Measurements from ENCODE around the gene ATF6. TPM values are rescaled to one million over a fixed set of nuclear protein-coding genes. Genes with fewer than 3 reads are reported as not detected.
A peak's percentile ranks its signal among the peaks of the same experiment; 100 is the strongest.
"Not testable (repeated sequence)": the region's sequence is repeated elsewhere in the genome, so short reads cannot be mapped to it uniquely, and the experiment has no call there.

ATF6 gene
- total RNA-seq, 1 donor from 2014 or later, result 38.6 TPM

- no peak for DNase-seq (ENCODE audit: low read depth)
Measured at GRCh38 chr1:161721738-161722343, 44.3 kb upstream of the ATF6 start.

DNA sequence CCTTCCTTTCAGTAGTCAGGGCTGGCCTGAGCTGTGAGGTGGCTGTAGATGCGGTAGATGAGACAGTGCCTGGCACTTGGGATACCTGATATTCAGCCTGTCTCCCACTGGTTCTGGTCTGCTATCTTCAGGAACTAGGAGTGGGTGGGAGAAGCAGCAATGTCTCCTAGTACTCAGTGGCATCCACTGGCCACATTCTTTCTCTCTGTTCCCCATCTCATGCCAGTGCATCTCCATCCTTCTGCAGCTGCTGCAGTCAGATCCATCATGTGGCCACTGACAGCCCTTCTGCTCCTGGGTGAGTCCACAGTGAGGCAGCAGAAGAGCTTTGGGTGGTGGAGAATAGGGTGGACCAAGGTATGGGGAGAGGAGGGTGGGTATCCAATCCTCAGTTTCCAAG lies 43.7 kb upstream of the ATF6 start:
- Histone ChIP-seq H3K4me3 (ENCODE audit: low read depth, low read length) (no peak overlapping the region), H3K27me3 (ENCODE audit: control insufficient read depth, insufficient read depth, low read length) (no peaks in the 10 kb centered on the region), H3K36me3 (ENCODE audit: control insufficient read depth, insufficient read depth, low read length) (no peaks in the 10 kb centered on the region)
- TF ChIP-seq CTCF (IDR thresholded peaks at IDR 0.05; ENCODE audit: insufficient read depth, low read length, poor library complexity, severe bottlenecking), result no peak
- no peak for DNase-seq (ENCODE audit: low read depth)

More at GRCh38 chr1:161721738-161722343, 44.3 kb upstream of the ATF6 start:
- Histone ChIP-seq H3K36me3 (ENCODE audit: control insufficient read depth, insufficient read depth, low read length) (no peaks in the 10 kb centered on the region), H3K4me3 (ENCODE audit: low read depth, low read length) (no peak overlapping the region), H3K27me3 (ENCODE audit: control insufficient read depth, insufficient read depth, low read length) (no peaks in the 10 kb centered on the region)
- no peak for TF ChIP-seq CTCF (IDR thresholded peaks at IDR 0.05; ENCODE audit: insufficient read depth, low read length, poor library complexity, severe bottlenecking)

DNA sequence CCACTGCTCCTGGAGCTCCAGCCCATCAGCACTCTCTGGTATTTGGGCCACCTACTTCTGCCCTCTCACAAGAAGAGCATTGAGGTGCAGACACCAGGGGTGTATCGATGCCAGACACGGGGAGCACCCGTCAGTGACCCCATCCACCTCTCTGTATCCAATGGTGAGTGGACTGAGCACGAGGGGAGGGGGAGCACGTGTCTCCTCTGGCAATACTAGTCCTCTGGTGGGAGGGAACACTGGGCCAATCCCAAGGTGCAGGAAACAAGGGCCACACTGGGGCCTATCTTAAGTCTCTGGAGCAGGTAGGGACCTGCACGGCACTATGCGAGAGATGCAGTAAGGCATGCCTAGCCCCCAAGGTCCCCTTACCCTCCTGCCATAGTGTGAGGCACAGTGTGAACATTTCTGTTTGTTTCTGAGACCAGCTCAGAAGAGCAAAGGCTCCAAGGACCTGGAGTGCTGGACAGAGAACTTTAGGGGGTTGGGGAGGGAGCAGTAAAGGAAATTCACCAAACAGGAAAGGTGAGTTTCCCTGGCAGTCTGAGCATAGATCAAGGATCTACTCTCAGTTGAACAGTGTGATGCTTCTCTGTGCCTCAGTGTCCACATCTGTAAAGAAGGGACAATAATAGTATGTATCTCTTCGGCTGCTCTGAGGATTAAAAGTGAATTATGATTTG lies 42.5 kb upstream of the ATF6 start:
- Histone ChIP-seq H3K4me3 (ENCODE audit: low read depth, low read length) (no peak overlapping the region), H3K27me3 (ENCODE audit: control insufficient read depth, insufficient read depth, low read length) (no peaks in the 10 kb centered on the region), H3K36me3 (ENCODE audit: control insufficient read depth, insufficient read depth, low read length) (no peaks in the 10 kb centered on the region)
- no peak for TF ChIP-seq CTCF (IDR thresholded peaks at IDR 0.05; ENCODE audit: insufficient read depth, low read length, poor library complexity, severe bottlenecking)
- no peak for DNase-seq (ENCODE audit: low read depth)

DNA sequence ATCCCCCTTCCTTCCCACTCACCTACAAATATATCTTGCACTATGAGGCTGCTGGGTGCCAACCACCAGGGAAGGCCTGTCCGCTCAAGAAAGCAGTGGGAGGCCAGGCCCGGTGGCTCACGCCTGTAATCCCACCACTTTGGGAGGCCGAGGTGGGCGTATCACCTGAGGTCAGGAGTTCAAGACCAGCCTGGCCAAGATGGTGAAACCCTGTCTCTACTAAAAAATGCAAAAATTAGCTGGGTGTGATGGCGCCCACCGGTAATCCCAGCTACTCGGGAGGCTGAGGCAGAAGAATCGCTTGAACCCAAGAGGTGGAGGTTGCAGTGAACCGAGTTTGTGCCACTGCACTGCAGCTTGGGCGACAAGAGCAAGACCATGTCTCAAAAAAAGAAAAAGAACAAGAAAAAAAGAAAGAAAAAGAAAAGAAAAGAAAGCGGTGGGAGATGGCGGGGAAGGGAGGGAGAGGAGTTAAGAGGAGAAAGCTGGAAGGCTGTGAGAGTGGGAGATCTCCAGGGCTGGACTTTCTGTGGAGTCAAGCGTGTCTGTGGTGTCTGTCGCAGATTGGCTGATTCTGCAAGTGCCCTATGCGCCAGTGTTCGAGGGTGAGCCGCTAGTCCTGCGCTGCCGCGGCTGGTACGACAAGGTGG lies 40.7 kb upstream of the ATF6 start:
- H3K27me3 ChIP-seq (ENCODE audit: control insufficient read depth, insufficient read depth, low read length); DNase-seq (ENCODE audit: low read depth); H3K36me3 ChIP-seq (ENCODE audit: control insufficient read depth, insufficient read depth, low read length): not testable (repeated sequence)
- peak overlapping the region; percentile 83 for H3K4me3 ChIP-seq (ENCODE audit: low read depth, low read length)

DNA sequence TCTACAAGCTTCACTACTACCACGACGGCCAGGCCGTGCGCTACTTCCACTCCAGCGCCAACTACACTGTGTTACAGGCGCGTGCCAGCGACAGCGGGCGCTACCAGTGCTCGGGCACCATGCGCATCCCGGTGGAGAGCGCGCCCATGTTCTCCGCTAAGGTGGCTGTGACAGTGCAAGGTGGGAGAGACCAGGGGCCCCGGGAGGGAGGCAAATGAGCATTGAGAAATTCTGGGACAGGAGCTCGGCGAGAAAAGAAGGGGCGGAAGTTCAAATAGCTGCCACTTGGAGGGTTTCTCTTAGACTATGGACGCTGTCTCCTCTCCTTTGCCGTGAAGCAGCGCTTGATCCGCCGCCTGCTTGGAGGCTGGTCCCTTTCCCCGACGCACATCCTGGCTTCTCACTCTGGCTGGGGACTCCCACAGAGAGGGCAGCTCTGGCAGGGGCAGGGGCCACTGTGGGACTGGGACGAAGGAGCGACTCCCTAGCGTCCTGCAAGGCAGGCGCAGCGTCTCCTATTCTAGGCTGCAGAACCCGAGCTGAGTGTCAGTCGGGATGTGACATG lies 40.1 kb upstream of the ATF6 start:
- Histone ChIP-seq H3K27me3 (ENCODE audit: control insufficient read depth, insufficient read depth, low read length) (no peaks in the 10 kb centered on the region), H3K4me3 (ENCODE audit: low read depth, low read length) (peak overlapping the region; percentile 83), H3K36me3 (ENCODE audit: control insufficient read depth, insufficient read depth, low read length) (no peaks in the 10 kb centered on the region)
- no peak for DNase-seq (ENCODE audit: low read depth)
- TF ChIP-seq CTCF (IDR thresholded peaks at IDR 0.05; ENCODE audit: insufficient read depth, low read length, poor library complexity, severe bottlenecking), result peak; percentile 35

All from kidney epithelial cell (primary cell).